Stomach (tissue), 19 donors: Measurements from ENCODE around the gene KRTAP23-1. TPM values are rescaled to one million over a fixed set of nuclear protein-coding genes. Genes with fewer than 3 reads are reported as not detected.

Source experiments
- DNase-seq, 2 donors: peaks; one replicate each; pipeline versions ENCODE4 v3.0.0 to v3.0.0-alpha.2; 2013 to 2019
- H3K27ac ChIP-seq, 5 donors: fragments of 200-600 bp in 4 of 5; sonication (generic) in 4 of 5; one replicate each; pipeline ENCODE4 v1.5.1; 2013 to 2019; ENCODE audit warnings: mild to moderate bottlenecking in 1 of 5, moderate library complexity in 1 of 5
- H3K27me3 ChIP-seq, 3 donors: fragments of 200-600 bp; sonication (generic); one replicate each; pipeline ENCODE4 v1.5.1; 2017 to 2019; ENCODE audit warnings: mixed run types in 1 of 3
- H3K36me3 ChIP-seq, 4 donors: fragments of 200-600 bp; sonication (generic); 1 replicate in 3 of 4; 2 replicates in 1 of 4; pipeline ENCODE4 v1.5.1; 2016 to 2019
- H3K4me1 ChIP-seq, 4 donors: fragments of 200-600 bp; sonication (generic); one replicate each; pipeline ENCODE4 v1.5.1; 2016 to 2019
- H3K4me3 ChIP-seq, 4 donors: fragments of 200-600 bp; sonication (generic) in 3 of 4; one replicate each; pipeline ENCODE4 v1.5.1; 2016 to 2019; ENCODE audit warnings: mild to moderate bottlenecking in 1 of 4
- H3K9me3 ChIP-seq, 4 donors: fragments of 200-600 bp; sonication (generic); one replicate each; pipeline ENCODE4 v1.5.1; 2016 to 2019
- CTCF ChIP-seq, 7 experiments: fragments of 450-650 bp in 4 of 7; fragments of 200-600 bp in 3 of 7; sonication (generic) in 3 of 7; IDR thresholded peaks; one replicate each; pipeline ENCODE4 v1.5.1; 2016 to 2019; ENCODE audit warnings: antibody characterized with exemption in 7 of 7, control low read depth in 2 of 7, mild to moderate bottlenecking in 1 of 7
- EP300 ChIP-seq: sonication (generic); formaldehyde crosslinking; IDR thresholded peaks from one replicate; pipeline ENCODE4 v1.6.1; 2017; ENCODE audit warnings: antibody characterized with exemption
- POLR2A ChIP-seq, 4 donors: fragments of 450-650 bp; IDR thresholded peaks; one replicate each; pipeline ENCODE4 v1.6.1; 2016; ENCODE audit warnings: antibody characterized with exemption in 4 of 4, control low read depth in 2 of 4, mild to moderate bottlenecking in 1 of 4, moderate library complexity in 1 of 4
- POLR2AphosphoS5 ChIP-seq, 3 donors: sonication (generic); formaldehyde crosslinking; IDR thresholded peaks; one replicate each; pipeline ENCODE4 v1.6.1; 2016; ENCODE audit warnings: antibody characterized with exemption in 3 of 3
- WGBS, 5 donors: extraction: QIAGEN DNeasy Blood & Tissue Kit in 3 of 5; methylation state at CpG; one replicate each; pipeline versions ENCODE4 v1.1.5 to v1.1.7; 2013 to 2018; 5-methylcytosine and 5-hydroxymethylcytosine counted together
- intact Hi-C: fragments of 100-400 bp; cut with DNase I; formaldehyde crosslinking; loops from one replicate; pipeline ENCODE4 v1.15.1; 2023; ENCODE audit warnings: low total_unique reads
- long read RNA-seq, 10 donors: transcript quantifications; one replicate each; lab custom pipeline, GENCODE V29; 2026
- polyA plus RNA-seq, 3 donors: library from polyadenylated mRNA; stranded (reverse); fragments of 200-250 nt; gene quantifications; one replicate each; pipeline ENCODE4 v1.2.3, GENCODE V29; 2013
- total RNA-seq, 5 donors: library from RNA; depleted of rRNA; stranded (reverse); fragments of >200 nt; gene quantifications; one replicate each; pipeline versions ENCODE4 v1.1.0 to v1.2.3, GENCODE V29; 2014 to 2016
- donor health status: healthy with polysubstance abuse.
- donor health status: Bipolar disorder and iron deficiency.
- donor health status: healthy.

Gene KRTAP23-1
- total RNA-seq: not detected
- not detected for polyA plus RNA-seq
- long read RNA-seq, donor 1: 0 reads
- long read RNA-seq, donor 2: 0 reads
- long read RNA-seq, donor 3: 0 reads
- long read RNA-seq, donor 4: 0 reads
- long read RNA-seq, donor 5: 0 reads
- long read RNA-seq, donor 6: 0 reads
- long read RNA-seq, donor 7: 0 reads
- long read RNA-seq, donor 8: 0 reads
- long read RNA-seq, donor 9: 0 reads
- long read RNA-seq, donor 10: 0 reads

- intact Hi-C loops: no loop called here
- no peak within 1 kb of the TSS for H3K4me3 ChIP-seq
- H3K27ac ChIP-seq: no peak within 1 kb of the TSS
- H3K36me3 ChIP-seq: no peaks in the 10 kb centered on the region
- TF ChIP-seq POLR2A (IDR thresholded peaks at IDR 0.05) (no peak), CTCF (IDR thresholded peaks at IDR 0.05) (no peak), EP300 (no peak), POLR2AphosphoS5 (IDR thresholded peaks at IDR 0.05) (no peak)
- H3K9me3 ChIP-seq: peaks cover 0 to 4% (median 0%) of the 10 kb centered on the region in 4 donors
- no peak for DNase-seq
- H3K4me1 ChIP-seq: no peaks in the 10 kb centered on the region
- WGBS, 5 donors: 72 to 95% (median 81%) methylated on average over 4 of the region's 4 CpGs
- H3K27me3 ChIP-seq: no peaks in the 10 kb centered on the region
Measured at GRCh38 chr21:30348506-30348905, at the start of gene KRTAP23-1. Gene KRTAP23-1 (minus strand): TSS chr21:30348606. CDS start chr21:30348606, 0 bp downstream.

GRCh38 chr21:30395731-30396130 is 47.3 kb upstream of the KRTAP23-1 start, which contains the start of gene KRTAP13-1:
Gene KRTAP13-1 (plus strand): TSS chr21:30396031. CDS start chr21:30396087, 56 bp downstream.
- no peak for DNase-seq
- TF ChIP-seq CTCF (IDR thresholded peaks at IDR 0.05) (no peak), POLR2AphosphoS5 (IDR thresholded peaks at IDR 0.05) (no peak), POLR2A (IDR thresholded peaks at IDR 0.05) (no peak), EP300 (no peak)
- Histone ChIP-seq H3K36me3 (no peaks in the 10 kb centered on the region), H3K27ac (no peak within 1 kb of the TSS), H3K27me3 (no peaks in the 10 kb centered on the region), H3K4me1 (no peaks in the 10 kb centered on the region), H3K4me3 (no peak within 1 kb of the TSS), H3K9me3 (peaks cover 0 to 5% (median 5%) of the 10 kb centered on the region in 4 donors)
- intact Hi-C loops: no loop called here
- 59 to 77% (median 73%) methylated on average over 4 of the region's 4 CpGs for WGBS, 5 donors

- Histone ChIP-seq H3K9me3 (peaks cover 0 to 17% (median 10%) of the 10 kb centered on the region in 4 donors), H3K27me3 (no peaks in the 10 kb centered on the region), H3K27ac (no peak overlapping the region), H3K4me3 (no peak overlapping the region), H3K4me1 (no peaks in the 10 kb centered on the region), H3K36me3 (no peaks in the 10 kb centered on the region)
- intact Hi-C loops: no loop called here
- 56 to 68% (median 68%) methylated on average over 2 of the region's 2 CpGs for WGBS, 5 donors
- DNase-seq: no peak
- TF ChIP-seq POLR2AphosphoS5 (IDR thresholded peaks at IDR 0.05) (no peak), POLR2A (IDR thresholded peaks at IDR 0.05) (no peak), CTCF (IDR thresholded peaks at IDR 0.05) (no peak), EP300 (no peak)
Measured at GRCh38 chr21:30391492-30392025, 43.2 kb upstream of the KRTAP23-1 start.

- WGBS, 5 donors: 29 to 44% (median 35%) methylated on average over 1 of the region's 1 CpG
- Histone ChIP-seq H3K36me3 (no peaks in the 10 kb centered on the region), H3K27ac (no peak overlapping the region), H3K27me3 (no peaks in the 10 kb centered on the region), H3K4me1 (no peaks in the 10 kb centered on the region), H3K9me3 (peaks cover 0 to 4% (median 0%) of the 10 kb centered on the region in 4 donors), H3K4me3 (no peak overlapping the region)
- DNase-seq: no peak
- intact Hi-C loops: no loop called here
- TF ChIP-seq POLR2A (IDR thresholded peaks at IDR 0.05): no peak
- no peak for TF ChIP-seq POLR2AphosphoS5 (IDR thresholded peaks at IDR 0.05)
- no peak for TF ChIP-seq EP300
- no peak for TF ChIP-seq CTCF (IDR thresholded peaks at IDR 0.05)
Measured at GRCh38 chr21:30382201-30382600, 33.8 kb upstream of the KRTAP23-1 start.
